ENCODE data around the gene ZSWIM9. TPM values are rescaled to one million over a fixed set of nuclear protein-coding genes. Genes with fewer than 3 reads are reported as not detected.

Gene ZSWIM9
- total and polyA plus RNA-seq, 2 donors (not counting 1 experiment from before 2014, with no cell fraction given) = 0.39 to 5.1 TPM

DNA sequence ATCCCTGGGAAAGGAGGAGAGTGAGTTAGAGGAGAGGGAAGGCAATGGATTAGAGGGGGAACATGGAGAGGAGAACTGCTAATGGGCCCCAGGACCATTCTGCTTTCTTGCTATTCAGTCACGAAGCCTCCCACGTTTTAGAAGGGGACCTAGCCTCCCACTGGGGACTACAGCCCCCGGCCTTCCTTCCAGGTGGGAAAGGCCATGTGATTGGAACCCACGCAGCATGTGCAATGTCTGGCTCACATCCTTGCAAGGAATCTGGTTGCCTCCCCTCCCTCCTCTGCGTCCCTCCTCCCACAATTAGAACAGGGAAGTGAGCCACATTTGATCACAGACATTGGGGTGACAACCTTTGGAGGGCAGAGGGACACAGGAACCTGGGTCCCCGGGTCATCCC lies 37.4 kb upstream of the ZSWIM9 start:
- Histone ChIP-seq H3K9me3 (ENCODE audit: control insufficient read depth, insufficient read depth, low read depth, low read length) (no peaks in the 10 kb centered on the region), H4K20me1 (ENCODE audit: control insufficient read depth, extremely low read depth, insufficient read depth, low read length) (no peaks in the 10 kb centered on the region), H3K4me2 (ENCODE audit: extremely low read depth, insufficient read depth, low read length) (no peak overlapping the region), H3K27me3 (ENCODE audit: control insufficient read depth, insufficient read depth, low read length) (no peaks in the 10 kb centered on the region), H3K4me1 (ENCODE audit: control insufficient read depth, extremely low read depth, insufficient read depth, low read length) (no peaks in the 10 kb centered on the region), H2AFZ (ENCODE audit: low read length) (no peak overlapping the region), H3K4me3 (replicated peaks in 1 of 4; ENCODE audit: control extremely low read depth in 1 of 4, insufficient read depth in 1 of 4, low read depth in 3 of 4, low read length in 4 of 4) (no peak overlapping the region), H3K36me3 (ENCODE audit: control insufficient read depth, insufficient read depth, low read length) (no peaks in the 10 kb centered on the region), H3K27ac (ENCODE audit: insufficient read depth, low read length) (no peak overlapping the region), H3K79me2 (ENCODE audit: control insufficient read depth, insufficient read depth, low read length) (no peaks in the 10 kb centered on the region), H3K9ac (ENCODE audit: insufficient read depth, low read length) (no peak overlapping the region)
- TF ChIP-seq, protein P1, sequence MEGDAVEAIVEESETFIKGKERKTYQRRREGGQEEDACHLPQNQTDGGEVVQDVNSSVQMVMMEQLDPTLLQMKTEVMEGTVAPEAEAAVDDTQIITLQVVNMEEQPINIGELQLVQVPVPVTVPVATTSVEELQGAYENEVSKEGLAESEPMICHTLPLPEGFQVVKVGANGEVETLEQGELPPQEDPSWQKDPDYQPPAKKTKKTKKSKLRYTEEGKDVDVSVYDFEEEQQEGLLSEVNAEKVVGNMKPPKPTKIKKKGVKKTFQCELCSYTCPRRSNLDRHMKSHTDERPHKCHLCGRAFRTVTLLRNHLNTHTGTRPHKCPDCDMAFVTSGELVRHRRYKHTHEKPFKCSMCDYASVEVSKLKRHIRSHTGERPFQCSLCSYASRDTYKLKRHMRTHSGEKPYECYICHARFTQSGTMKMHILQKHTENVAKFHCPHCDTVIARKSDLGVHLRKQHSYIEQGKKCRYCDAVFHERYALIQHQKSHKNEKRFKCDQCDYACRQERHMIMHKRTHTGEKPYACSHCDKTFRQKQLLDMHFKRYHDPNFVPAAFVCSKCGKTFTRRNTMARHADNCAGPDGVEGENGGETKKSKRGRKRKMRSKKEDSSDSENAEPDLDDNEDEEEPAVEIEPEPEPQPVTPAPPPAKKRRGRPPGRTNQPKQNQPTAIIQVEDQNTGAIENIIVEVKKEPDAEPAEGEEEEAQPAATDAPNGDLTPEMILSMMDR (conservative IDR thresholded peaks at IDR 0.05 in 1 of 2, IDR thresholded peaks at IDR 0.05 in 1 of 2; ENCODE audit: low read depth in 1 of 2, low read length in 2 of 2) = no peak
- TF ChIP-seq EZH2 (IDR thresholded peaks at IDR 0.05; ENCODE audit: low read length, missing control alignments) = no peak
- no peak for DNase-seq (ENCODE audit: low read depth in 2 of 2)

DNA sequence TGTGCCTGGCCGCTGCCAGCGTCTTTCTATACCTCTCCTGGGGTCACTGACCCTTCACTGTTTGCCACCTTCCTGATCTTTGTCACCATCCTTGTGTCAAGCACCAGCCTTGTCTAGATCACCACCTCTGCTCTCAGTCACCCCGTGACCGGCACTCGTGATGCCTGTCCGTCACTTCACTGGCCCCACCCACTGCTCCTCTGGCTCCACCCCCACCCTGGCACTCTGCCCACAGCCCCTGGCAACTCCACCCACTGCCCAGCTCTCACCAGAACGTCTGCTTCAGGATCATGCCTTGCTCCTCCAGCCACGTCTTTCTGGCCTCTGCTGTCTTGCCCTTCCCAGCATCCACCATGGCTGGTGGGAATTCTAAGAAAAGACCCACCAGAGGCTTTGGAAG lies 35.1 kb upstream of the ZSWIM9 start:
- Histone ChIP-seq H3K36me3 (ENCODE audit: control insufficient read depth, insufficient read depth, low read length) (no peaks in the 10 kb centered on the region), H3K9me3 (ENCODE audit: control insufficient read depth, insufficient read depth, low read depth, low read length) (no peaks in the 10 kb centered on the region), H2AFZ (ENCODE audit: low read length) (no peak overlapping the region), H3K9ac (ENCODE audit: insufficient read depth, low read length) (no peak overlapping the region), H3K4me3 (replicated peaks in 1 of 4; ENCODE audit: control extremely low read depth in 1 of 4, insufficient read depth in 1 of 4, low read depth in 3 of 4, low read length in 4 of 4) (no peak overlapping the region), H3K27ac (ENCODE audit: insufficient read depth, low read length) (no peak overlapping the region), H4K20me1 (ENCODE audit: control insufficient read depth, extremely low read depth, insufficient read depth, low read length) (no peaks in the 10 kb centered on the region), H3K27me3 (ENCODE audit: control insufficient read depth, insufficient read depth, low read length) (no peaks in the 10 kb centered on the region), H3K4me1 (ENCODE audit: control insufficient read depth, extremely low read depth, insufficient read depth, low read length) (no peaks in the 10 kb centered on the region), H3K79me2 (ENCODE audit: control insufficient read depth, insufficient read depth, low read length) (no peaks in the 10 kb centered on the region), H3K4me2 (ENCODE audit: extremely low read depth, insufficient read depth, low read length) (no peak overlapping the region)
- no peak for DNase-seq (ENCODE audit: low read depth in 2 of 2)
- TF ChIP-seq, protein P1 (conservative IDR thresholded peaks at IDR 0.05 in 1 of 2, IDR thresholded peaks at IDR 0.05 in 1 of 2; ENCODE audit: low read depth in 1 of 2, low read length in 2 of 2) = no peak
- no peak for TF ChIP-seq EZH2 (IDR thresholded peaks at IDR 0.05; ENCODE audit: low read length, missing control alignments)

- Histone ChIP-seq H2AFZ (ENCODE audit: low read length) (no peak overlapping the region), H3K36me3 (ENCODE audit: control insufficient read depth, insufficient read depth, low read length) (no peaks in the 10 kb centered on the region), H3K79me2 (ENCODE audit: control insufficient read depth, insufficient read depth, low read length) (no peaks in the 10 kb centered on the region), H3K27ac (ENCODE audit: insufficient read depth, low read length) (no peak overlapping the region), H4K20me1 (ENCODE audit: control insufficient read depth, extremely low read depth, insufficient read depth, low read length) (no peaks in the 10 kb centered on the region), H3K9ac (ENCODE audit: insufficient read depth, low read length) (no peak overlapping the region), H3K9me3 (ENCODE audit: control insufficient read depth, insufficient read depth, low read depth, low read length) (no peaks in the 10 kb centered on the region), H3K4me1 (ENCODE audit: control insufficient read depth, extremely low read depth, insufficient read depth, low read length) (no peaks in the 10 kb centered on the region), H3K27me3 (ENCODE audit: control insufficient read depth, insufficient read depth, low read length) (no peaks in the 10 kb centered on the region), H3K4me3 (replicated peaks in 1 of 4; ENCODE audit: control extremely low read depth in 1 of 4, insufficient read depth in 1 of 4, low read depth in 3 of 4, low read length in 4 of 4) (no peak overlapping the region), H3K4me2 (ENCODE audit: extremely low read depth, insufficient read depth, low read length) (no peak overlapping the region)
- TF ChIP-seq, protein P1 (conservative IDR thresholded peaks at IDR 0.05 in 1 of 2, IDR thresholded peaks at IDR 0.05 in 1 of 2; ENCODE audit: low read depth in 1 of 2, low read length in 2 of 2) = no peak
- no peak for TF ChIP-seq EZH2 (IDR thresholded peaks at IDR 0.05; ENCODE audit: low read length, missing control alignments)
- DNase-seq (ENCODE audit: low read depth in 2 of 2) = no peak
These were observed 33.9 kb upstream of the ZSWIM9 start for GRCh38 chr19:48136547-48136946.

All from fibroblast of lung (primary cell).